Right renal cortex interstitium (tissue), 3 donors: ENCODE data around the gene DNAJC18. TPM values are rescaled to one million over a fixed set of nuclear protein-coding genes. Genes with fewer than 3 reads are reported as not detected.
"Not testable (repeated sequence)": the region's sequence is repeated elsewhere in the genome, so short reads cannot be mapped to it uniquely, and the experiment has no call there.

Experiments used
- DNase-seq, 3 donors: peaks; one replicate each; pipeline ENCODE4 v3.0.0-alpha.2; 2013; ENCODE audit warnings: low read depth in 3 of 3, low spot score in 2 of 3
- polyA plus RNA-seq, 3 donors: library from polyadenylated mRNA; unstranded; fragments of 120-200 nt; gene quantifications; one replicate each; pipeline ENCODE4 v1.2.1, GENCODE V29; 2013; ENCODE audit not compliant: insufficient read length in 3 of 3

DNAJC18 gene
- polyA plus RNA-seq, 3 donors = 27.5 to 33.4 (median 32.5) TPM

DNA sequence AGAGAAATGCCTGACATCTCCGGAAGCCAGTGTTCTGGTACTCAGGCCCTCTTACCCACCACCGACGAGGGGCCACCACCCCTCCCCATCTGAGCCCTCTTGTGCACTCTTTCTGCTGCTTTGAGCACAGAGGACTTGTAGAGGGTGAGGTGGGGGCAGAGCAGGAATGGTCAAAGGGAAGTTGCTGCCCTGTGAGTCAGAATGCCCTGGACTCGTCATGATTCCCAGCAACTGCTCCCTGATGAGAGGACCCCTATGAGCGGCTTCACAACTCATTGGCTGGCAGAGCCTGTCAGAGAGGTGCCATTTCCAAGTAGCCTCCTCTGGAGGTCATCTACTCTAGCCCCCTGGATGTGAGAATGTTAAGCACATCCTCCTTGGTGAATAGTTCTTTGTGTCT, 22.4 kb upstream of the DNAJC18 start:
- DNase-seq = no peak

DNA sequence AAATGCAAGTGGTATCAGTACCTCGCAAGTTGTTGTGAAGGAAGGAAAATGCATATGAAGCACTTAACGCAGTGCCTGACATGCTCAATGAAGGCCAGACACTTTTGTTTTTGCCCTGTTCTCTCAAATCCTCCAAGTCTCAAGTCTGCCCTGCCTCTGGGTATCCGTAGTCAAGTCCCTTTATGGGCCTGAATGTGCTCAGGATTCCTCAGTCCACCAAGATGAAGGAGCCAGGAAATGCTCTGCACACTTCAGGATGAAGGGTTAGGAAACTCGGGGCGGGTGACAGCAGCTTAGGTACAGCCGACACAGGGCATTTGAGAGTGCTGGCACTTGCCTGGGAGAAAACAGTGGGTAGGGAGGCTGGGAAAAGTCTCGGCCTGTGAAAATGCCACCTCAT, 21.9 kb upstream of the DNAJC18 start:
- no peak for DNase-seq

DNA sequence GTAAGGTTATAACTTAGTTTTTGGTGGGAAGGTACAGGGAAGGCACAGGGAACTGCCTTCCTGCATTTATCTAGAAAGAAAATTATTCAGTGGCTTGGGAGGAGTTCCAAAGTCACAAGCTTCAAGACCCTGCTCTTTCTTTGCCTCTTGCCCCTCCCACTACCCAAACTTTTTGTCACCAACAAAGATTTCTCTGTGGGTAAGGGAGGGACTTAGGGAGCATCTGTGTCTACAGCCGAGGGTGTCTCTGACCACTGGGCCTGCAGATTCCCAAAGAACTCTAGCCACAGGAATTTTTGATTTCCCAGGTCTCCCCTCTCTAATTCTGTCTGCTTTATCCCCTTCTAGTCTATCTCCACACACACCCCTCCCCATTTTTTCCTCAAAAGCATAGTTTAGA, 21.1 kb upstream of the DNAJC18 start:
- no peak for DNase-seq

DNA sequence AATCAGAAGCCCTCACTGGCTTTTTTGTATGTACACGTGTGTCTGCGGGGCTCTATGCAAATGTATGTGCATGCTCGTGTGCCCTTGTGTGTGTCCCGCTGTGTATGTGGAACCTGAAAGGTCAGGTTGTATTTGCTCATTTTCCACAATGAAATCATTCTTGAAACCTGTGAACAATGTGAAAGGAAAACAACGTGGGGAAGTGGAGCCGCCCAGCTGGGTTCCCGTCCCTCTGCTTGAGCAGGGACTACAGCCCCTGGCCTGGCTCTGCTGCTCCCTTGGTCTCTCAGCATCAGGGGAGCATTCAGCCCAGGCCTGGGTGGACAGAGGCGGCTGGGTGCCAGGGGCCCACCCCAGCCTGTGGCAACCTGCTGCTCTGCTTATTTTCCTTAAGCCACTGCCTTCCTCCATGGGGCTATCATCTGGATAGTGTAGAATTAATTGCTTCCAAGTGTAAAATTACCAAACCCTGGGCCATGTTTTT, 20.2 kb upstream of the DNAJC18 start:
- no peak for DNase-seq

DNA sequence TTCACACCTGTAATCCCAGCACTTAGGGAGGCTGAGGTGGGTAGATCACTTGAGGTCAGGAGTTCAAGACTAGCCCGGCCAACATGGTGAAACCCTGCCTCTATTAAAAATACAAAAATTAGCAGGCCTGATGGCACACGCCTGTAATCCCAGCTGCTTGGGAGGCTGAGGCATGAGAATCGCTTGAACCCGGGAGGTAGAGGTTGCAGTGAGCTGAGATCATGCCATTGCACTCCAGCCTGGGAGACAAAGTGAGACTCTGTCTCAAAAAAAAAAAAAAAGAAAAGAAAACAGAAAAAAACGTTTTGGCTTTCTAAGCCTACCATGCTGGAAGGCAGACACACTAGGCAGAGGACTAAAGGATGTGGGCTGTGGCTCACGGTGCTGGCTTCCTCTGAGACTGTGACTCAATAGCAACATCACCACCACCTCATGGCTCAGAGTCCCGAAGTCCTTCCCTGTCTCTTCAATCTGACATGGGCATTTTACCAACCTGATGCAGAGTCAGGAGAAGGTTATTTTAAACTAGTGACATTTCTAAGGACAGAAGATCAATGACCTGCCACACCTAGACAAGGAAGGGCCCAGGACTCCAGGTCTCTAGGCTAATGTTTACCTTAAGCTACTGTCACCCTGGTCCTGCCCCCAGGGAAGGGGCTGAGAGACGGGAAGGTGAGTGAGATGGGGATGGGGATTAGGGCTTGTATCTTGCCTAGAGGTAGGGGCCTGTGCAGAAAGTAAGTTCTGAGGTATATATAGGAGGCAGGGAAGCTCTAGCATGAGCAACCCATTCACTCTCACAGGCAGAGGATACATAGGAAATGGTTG, 19.5 kb upstream of the DNAJC18 start:
- no peak for DNase-seq

DNA sequence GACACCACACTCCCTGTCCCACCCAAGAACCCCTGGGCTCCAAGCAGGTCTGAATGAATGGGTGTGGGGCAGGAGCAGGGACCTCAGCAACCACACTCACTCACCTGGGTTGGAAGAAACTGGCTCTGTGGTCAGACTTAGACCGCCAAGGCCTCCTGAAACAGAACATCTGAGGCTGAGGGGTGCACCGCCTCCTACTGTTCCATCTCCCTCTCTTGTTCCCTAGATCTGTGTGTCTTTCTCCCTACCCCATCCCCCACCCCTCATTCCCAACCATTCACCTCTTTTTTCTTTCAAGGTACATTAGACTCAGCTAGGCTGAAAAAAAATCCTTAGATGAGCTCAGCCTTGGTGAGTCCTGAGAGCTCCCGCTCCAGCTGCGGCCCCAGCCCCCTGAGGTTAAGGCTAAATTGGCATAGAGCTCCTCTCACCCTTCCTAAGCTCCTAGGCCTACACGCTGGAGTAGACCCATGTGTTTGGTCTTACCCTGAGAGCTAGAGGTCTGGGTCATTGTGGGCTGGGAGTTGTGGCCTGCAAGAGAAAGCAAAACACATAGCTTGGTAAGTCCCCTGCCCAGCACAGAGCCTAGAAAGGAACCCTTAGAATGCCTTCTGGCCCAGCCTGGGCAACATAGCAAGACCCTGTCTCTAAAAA, 18.5 kb upstream of the DNAJC18 start:
- no peak for DNase-seq

DNA sequence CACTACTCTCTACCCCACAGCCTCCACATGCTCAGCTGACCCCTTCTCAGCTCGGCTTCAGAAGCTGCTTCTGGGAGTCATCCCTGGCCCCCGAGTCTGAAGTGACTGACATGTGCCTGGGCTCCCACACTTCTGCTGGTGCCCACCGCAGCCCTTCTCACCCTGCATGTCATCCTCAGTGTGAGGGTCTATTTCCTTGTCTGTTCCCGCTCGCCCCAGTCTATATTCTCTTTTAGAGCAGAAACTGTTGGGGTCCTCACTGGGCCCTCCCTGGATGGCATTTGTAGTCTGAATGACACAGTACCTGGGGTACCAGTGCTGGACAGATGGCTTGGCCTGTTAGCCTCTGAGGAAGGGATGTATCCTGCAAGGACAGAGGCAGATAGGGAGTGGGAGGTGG, 17.9 kb upstream of the DNAJC18 start:
- no peak for DNase-seq

DNA sequence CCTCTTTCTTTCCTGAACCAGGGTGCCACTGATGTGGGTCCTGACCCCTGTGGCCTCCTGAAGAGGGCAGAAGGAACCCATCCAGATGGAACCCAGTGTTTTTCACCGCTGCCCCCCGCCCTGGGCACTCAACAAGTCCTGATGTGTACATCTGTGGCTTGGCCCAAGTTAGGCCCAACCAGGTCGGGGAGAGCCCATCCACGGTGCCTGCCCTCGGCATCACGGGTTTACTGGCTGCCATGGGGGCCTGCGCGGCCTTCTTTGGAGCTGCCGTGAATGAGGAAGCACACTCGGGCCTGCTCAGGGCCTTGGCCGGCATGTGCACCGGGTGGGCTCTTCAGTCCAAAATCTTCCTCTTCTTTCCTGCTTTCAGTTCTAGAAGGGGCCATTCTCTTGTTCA, 17.5 kb upstream of the DNAJC18 start:
- DNase-seq = no peak

DNA sequence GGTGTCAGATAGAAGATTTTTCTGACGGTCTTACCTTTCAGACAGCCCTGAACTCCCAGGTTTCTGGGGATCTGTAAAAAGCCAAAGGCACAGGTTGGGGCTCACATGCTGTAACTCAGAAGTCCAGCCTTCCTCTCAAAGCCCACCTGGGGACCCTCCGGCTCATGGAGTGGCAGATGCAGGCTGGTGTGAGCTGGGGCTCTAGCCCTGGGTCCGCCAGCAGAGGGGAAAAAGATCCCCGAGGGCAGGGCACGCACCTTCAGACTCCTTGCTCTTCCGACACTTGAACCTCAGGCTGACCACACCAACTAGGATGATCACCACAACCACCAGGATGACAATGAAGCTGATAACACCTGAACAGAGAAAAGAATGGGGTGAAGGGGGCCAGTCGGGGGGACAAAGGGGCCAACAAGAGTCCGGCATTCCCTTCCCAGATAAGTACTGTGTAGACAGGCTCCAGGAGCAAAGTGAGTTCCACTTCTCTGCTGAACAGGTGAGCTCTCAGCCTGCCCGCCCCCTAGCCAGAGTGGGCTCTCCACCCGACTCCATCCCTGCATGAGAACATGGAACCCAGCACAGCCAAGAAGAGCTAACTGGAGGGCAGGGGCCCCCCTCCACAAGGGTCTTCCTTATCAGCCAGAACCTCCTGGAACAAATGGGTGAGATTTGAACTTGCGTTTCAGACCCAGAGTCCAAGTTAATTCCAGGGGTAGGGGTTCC, 15.4 kb upstream of the DNAJC18 start:
- DNase-seq = no peak

DNA sequence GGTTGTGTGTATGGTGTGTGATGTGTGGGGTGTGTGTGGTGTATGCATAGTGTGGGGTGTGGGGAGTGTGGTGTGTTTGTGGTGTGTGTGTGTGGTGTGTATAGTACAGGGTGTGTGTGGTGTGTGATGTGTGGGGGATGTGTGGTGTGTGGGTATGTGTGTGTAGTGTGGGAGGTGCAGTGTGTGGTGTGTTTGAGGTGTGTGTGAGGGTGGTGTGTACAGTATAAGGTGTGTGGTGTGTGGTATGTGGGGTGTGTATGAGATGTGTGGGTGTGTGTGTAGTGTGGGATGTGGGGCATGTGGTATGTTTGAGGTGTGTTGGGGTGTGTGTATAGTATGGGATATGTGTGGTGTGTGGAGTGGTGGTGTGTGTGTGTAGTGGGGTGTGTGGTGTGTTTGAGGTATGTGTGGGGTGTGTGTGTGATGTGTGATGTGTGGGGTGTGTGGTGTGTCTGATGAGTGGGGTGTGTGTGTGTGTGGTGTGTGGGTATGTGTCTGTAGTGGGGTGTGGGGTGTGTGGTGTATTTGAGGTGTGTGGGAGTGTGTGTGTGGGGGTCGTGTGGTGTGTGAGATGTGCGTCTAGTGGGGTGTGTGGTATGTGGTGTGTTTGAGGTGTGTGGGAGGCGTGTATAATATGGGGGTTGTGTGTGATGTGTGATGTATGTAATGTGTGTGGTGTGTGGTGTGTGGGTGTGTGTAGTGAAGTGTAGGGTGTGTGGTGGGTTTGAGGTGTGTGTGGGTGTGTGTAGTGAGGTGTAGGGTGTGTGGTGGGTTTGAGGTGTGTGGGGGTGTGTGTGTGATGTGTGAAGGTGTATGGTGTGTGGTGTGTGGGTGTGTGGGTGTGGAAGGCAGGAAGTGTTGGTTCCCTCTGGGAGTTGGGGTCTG, 14.6 kb upstream of the DNAJC18 start:
- no peak for DNase-seq

DNA sequence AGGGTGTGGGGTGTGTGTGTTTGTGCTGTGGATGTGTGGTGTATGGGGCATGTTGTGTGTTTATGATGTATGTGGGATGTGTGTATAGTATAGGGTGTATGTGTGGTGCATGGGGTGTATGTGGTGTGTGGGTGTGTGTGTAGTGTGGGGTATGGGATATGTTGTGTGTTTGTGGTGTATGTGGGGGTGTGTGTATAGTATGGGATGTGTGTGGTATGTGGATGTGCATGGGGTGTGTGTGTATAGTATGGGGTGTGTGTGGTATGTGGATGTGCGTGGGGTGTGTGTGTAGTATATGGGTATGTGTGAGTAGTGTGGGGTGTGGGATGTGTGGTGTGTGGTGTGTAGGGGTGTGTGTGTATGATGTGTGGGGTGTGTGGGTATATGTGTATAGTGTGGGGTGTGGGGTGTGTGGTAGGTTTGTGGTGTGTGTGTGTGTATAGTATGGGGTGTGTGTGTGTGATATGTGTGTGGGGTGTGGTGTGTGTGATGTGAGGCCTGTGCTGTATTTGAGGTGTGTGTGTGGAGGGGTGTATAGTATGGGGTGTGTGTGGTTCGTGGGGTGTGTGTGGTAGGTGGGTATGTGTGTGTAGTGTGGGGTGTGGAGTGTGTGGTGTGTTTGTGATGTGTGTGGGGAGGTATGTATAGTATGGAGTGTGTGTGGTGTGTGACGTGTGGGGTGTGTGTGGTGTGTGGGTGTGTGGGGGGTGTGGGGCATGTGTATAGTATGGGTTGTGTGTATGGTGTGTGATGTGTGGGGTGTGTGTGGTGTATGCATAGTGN, 12.7 kb upstream of the DNAJC18 start:
- DNase-seq = no peak

DNA sequence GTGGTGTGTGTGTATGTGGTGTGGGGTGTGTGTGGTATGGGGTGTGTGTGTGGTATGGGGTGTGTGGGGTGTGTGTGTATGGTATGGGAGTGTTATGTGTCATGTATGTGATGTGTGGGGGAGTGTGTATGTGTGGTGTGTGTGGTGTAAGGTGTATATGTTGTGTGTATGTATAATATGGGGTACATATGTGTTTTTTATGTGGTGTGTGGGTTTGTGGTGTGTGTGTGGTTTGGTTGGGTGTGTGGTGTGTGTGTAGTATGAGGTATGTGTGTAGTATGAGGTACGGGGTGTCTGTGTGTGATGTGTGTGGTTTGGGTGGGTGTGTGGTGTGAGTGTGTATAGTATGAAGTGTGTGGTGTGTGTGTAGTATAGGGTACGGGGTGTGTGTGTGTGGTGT, 11.9 kb upstream of the DNAJC18 start:
- no peak for DNase-seq

DNA sequence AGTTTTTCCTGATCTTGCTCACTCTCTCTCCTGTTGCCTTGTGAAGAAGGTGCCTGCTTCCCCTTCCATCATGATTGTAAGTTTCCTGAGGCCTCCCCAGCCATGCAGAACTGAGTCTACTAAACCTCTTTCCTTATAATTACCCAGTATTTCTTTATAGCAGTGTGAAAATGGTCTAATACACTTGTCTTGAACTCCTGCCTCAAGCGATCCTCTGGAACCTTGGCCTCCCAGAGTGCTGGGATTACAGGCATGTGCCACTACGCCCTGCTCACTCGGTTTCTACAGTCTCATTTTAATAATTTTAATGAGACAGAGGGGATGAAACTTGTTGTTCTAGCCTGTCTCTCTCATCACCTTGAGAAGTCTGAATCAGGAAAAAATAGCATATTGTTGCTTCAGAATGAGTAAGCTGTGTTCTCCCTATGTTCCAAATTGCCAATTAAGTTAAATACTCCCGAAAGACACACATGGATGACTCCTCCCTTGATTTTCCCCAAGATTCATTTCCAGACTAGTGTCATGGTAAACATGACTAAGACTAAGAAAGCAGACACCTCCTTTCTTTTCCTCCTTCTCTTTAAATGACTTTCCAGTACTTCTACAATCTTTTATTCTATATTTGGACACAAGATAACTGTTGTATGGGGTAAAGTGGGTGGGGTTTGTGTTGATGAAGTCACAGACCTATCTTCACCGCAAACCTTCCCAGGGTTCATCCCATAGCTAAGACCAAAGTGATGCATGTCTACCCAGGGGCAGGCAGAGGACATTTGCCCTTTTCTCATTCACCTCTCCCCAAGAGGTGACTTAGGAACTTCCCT, 7.8 kb upstream of the DNAJC18 start:
- no peak for DNase-seq

DNA sequence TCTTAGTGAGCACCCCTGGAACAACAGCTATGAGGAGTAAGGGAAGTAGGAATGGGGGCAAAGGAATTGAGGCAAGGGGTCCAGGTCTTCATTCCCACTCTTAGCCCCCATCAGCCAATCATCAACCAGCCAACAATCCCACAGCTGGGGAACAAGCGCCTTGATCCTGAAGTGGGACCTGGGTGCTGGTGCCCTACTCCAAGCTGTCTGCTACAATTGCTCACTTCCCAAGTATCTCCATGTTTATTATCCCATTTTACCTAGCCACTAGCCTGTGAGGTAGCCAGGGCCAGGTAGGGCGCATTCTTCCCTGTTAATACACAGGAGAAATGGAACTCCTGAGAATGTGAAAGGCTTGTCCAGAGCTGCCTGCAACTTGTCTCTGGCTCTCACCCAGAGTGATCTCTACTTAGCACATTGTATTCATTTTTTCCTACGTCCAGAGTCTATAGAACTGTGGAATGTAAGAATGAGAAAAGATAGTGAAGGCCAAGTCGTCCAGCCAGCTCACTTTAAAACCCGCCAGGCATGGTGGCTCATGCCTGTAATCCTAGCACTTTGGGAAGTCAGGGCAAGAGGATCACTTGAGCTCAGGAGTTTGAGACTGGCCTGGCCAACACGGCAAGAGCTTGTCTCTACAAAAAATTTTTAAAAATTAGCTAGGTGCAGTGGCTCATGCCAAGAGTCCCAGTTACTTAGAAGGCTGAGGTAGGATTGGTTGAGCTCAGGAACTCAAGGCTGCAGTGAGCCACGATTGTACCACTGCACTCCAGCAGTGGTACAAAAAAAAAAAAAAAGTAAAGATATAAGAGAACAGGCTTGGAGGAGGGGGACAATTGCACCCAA, 6.2 kb upstream of the DNAJC18 start:
- no peak for DNase-seq

DNA sequence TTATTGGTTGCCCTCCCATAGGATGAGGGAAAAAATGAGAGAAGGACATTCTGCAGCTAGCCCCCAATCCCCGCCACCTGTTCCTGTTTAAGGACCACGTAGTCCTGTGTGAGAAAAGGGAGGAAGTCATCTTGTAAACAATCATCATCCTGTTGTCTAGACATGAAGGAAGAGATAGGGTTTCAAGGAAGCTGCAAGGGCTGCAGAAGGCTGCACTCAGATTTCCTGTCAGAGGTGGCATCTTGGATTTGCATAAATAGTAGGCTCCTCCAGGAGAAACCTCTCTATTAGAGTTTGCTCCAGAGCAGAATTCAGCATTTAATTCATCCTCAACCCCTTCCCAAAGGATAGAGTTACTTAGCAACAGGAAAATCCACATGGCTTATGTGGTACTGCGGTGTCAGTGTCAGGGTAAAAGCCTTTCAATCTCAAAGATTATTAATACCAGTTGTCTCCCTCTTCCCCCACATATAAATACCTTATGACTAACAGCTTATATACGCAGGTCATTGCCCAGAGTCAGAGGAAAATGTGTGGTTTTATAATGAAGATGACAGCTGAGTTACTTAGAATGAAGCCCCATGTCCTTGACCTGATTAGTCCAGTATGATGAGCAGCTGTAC, 4.6 kb upstream of the DNAJC18 start:
- DNase-seq = no peak

DNA sequence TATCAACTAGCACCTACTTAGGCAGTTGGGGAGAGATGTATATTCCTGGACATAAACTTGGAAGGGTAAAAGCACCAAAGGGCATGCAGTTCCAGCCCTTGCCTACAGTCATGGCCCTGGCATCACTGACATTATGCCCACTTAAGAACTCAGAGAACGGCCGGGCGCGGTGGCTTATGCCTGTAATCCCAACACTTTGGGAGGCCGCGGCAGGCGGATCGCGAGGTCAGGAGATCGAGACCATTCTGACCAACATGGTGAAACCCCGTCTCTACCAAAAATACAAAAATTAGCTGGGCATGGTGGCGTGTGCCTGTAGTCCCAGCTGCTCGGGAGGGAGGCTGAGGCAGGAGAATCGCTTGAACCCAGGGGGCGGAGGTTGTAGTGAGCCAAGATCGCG, 1.1 kb upstream of the DNAJC18 start:
- DNase-seq = not testable (repeated sequence)

DNA sequence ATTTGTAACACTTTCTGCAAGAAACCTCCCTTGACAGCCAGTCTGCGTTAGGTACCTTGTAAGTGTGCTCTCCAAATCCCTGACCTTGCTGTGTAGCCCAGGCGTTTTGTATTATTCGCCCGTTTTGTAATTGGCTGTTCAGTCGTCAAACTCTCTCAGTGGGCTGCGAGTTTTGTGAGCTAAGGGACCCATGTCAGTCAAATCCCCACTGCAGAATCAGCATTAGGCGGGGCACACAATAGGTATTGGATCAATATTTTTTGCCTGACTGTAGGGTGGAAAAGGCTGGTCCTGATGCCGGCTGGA, 665 bp downstream of the DNAJC18 start:
- DNase-seq = no peak

DNA sequence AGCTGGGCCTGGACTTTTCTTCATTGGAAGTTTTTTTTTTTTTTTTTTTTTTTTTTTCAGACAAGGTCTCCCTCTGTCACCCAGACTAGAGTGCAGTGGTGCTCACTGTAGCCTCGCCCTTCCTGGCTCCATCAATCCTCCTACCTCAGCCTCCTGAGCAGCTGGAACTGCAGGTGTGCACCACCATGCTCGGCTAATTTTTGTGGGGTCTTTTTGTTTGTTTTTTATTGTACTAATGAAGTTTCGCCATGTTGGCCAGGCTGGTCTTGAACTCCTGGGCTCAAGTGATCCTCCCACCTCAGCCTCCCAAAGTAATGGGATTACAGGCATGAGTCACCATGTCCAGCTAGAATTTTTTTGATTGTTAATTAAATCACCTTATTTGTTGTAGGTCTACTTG, 3.6 kb downstream of the DNAJC18 start:
- no peak for DNase-seq
